Fibroblast of lung (primary cell): ENCODE results near the gene SRP14. TPM values are rescaled to one million over a fixed set of nuclear protein-coding genes. Genes with fewer than 3 reads are reported as not detected.
"Not testable (repeated sequence)": the region's sequence is repeated elsewhere in the genome, so short reads cannot be mapped to it uniquely, and the experiment has no call there.

Source experiments
- DNase-seq, 2 donors: peaks; one replicate each; pipeline versions ENCODE4 v3.0.0 to v3.0.0-alpha.2; 2010; ENCODE audit warnings: low read depth in 2 of 2
- H2AFZ ChIP-seq: 2 replicates; pipeline ENCODE4 v1.5.1; 2012; ENCODE audit warnings: low read length, control low read depth, inconsistent platforms
- H3K27ac ChIP-seq: 2 replicates; pipeline ENCODE4 v1.5.1; 2011; ENCODE audit warnings: low read length, control low read depth; ENCODE audit not compliant: insufficient read depth
- H3K27me3 ChIP-seq: 2 replicates; pipeline ENCODE4 v1.5.1; 2011; ENCODE audit warnings: mild to moderate bottlenecking, low read length; ENCODE audit not compliant: control insufficient read depth, insufficient read depth
- H3K36me3 ChIP-seq: 2 replicates; pipeline ENCODE4 v1.5.1; 2011; ENCODE audit warnings: low read length; ENCODE audit not compliant: control insufficient read depth, insufficient read depth
- H3K4me1 ChIP-seq: 2 replicates; pipeline ENCODE4 v1.5.1; 2011; ENCODE audit warnings: low read length; ENCODE audit not compliant: control insufficient read depth, insufficient read depth; ENCODE audit errors: extremely low read depth
- H3K4me2 ChIP-seq: 2 replicates; pipeline ENCODE4 v1.5.1; 2011; ENCODE audit warnings: low read length, control low read depth; ENCODE audit not compliant: insufficient read depth; ENCODE audit errors: extremely low read depth
- H3K4me3 ChIP-seq, 4 experiments: fragments of 200-600 bp in 1 of 4; sonication (generic) in 1 of 4; replicated peaks in 1 of 4; 2 replicates each; pipeline ENCODE4 v1.5.1; 2011 to 2016; ENCODE audit warnings: low read length in 4 of 4, low read depth in 3 of 4, mild to moderate bottlenecking in 3 of 4, control low read depth in 2 of 4, inconsistent platforms in 1 of 4, mixed read lengths in 1 of 4; ENCODE audit not compliant: insufficient read depth in 1 of 4; ENCODE audit errors: control extremely low read depth in 1 of 4
- H3K79me2 ChIP-seq: 2 replicates; pipeline ENCODE4 v1.5.1; 2012; ENCODE audit warnings: mild to moderate bottlenecking, low read length, inconsistent platforms; ENCODE audit not compliant: control insufficient read depth, insufficient read depth
- H3K9ac ChIP-seq: 2 replicates; pipeline ENCODE4 v1.5.1; 2011; ENCODE audit warnings: mild to moderate bottlenecking, low read length, control low read depth; ENCODE audit not compliant: insufficient read depth
- H3K9me3 ChIP-seq: 2 replicates; pipeline ENCODE4 v1.5.1; 2012; ENCODE audit warnings: low read depth, low read length; ENCODE audit not compliant: control insufficient read depth, insufficient read depth
- H4K20me1 ChIP-seq: 2 replicates; pipeline ENCODE4 v1.5.1; 2011; ENCODE audit warnings: low read length; ENCODE audit not compliant: control insufficient read depth, insufficient read depth; ENCODE audit errors: extremely low read depth
- CTCF ChIP-seq, 2 donors: IDR thresholded peaks in 1 of 2; conservative IDR thresholded peaks in 1 of 2; 1 replicate in 1 of 2; 2 replicates in 1 of 2; pipeline ENCODE4 v1.5.1; 2011 to 2012; ENCODE audit warnings: low read length in 2 of 2, control low read depth in 1 of 2, inconsistent platforms in 1 of 2, low read depth in 1 of 2, mild to moderate bottlenecking in 1 of 2
- EZH2 ChIP-seq: IDR thresholded peaks from 2 replicates; pipeline ENCODE4 v1.5.1; 2012; ENCODE audit warnings: low read length, control low read depth, mild to moderate bottlenecking; ENCODE audit errors: missing control alignments
- polyA plus RNA-seq, 2 donors: library from polyadenylated mRNA; depleted of rRNA in 1 of 2; stranded (reverse) in 1 of 2; unstranded in 1 of 2; fragments of >200 nt; gene quantifications; 2 replicates each; pipeline ENCODE4 v1.2.1, GENCODE V29; 2011 to 2012; ENCODE audit warnings: missing spikeins in 1 of 2
- total RNA-seq: library from RNA; depleted of rRNA; stranded (reverse); fragments of >200 nt; gene quantifications from 2 replicates; pipeline ENCODE4 v1.2.1, GENCODE V29; 2014

Gene SRP14
- total and polyA plus RNA-seq, 2 donors (not counting 1 experiment from before 2014, with no cell fraction given) = 162 to 465 TPM

- H3K9ac ChIP-seq, H4K20me1 ChIP-seq, H3K9me3 ChIP-seq, H3K27me3 ChIP-seq, H3K36me3 ChIP-seq, H3K4me1 ChIP-seq, H3K4me2 ChIP-seq, H3K4me3 ChIP-seq, H2AFZ ChIP-seq, H3K27ac ChIP-seq, DNase-seq, H3K79me2 ChIP-seq: not testable (repeated sequence)
Observed at GRCh38 chr15:40073716-40074490, 34.9 kb upstream of the SRP14 start.

GRCh38 chr15:40072216-40072990, 33.4 kb upstream of the SRP14 start:
- H3K4me2 ChIP-seq = no peak overlapping the region
- H3K9ac ChIP-seq = no peak overlapping the region
- H3K9me3 ChIP-seq = no peaks in the 10 kb centered on the region
- H4K20me1 ChIP-seq = no peaks in the 10 kb centered on the region
- no peaks in the 10 kb centered on the region for H3K79me2 ChIP-seq
- peak overlapping the region; percentile 39 for H2AFZ ChIP-seq
- H3K36me3 ChIP-seq = no peaks in the 10 kb centered on the region
- H3K4me1 ChIP-seq = peaks cover 3% of the 10 kb centered on the region
- H3K27me3 ChIP-seq = no peaks in the 10 kb centered on the region
- no peak overlapping the region for H3K27ac ChIP-seq
- DNase-seq = no peak
- no peak for TF ChIP-seq EZH2
- no peak for TF ChIP-seq CTCF (conservative IDR thresholded peaks at IDR 0.05 in 1 of 2, IDR thresholded peaks at IDR 0.05 in 1 of 2; ENCODE audit: low read depth in 1 of 2, low read length in 2 of 2)
- no peak overlapping the region for H3K4me3 ChIP-seq

- Histone ChIP-seq H3K9ac (no peak overlapping the region), H4K20me1 (no peaks in the 10 kb centered on the region), H3K4me2 (no peak overlapping the region), H3K9me3 (no peaks in the 10 kb centered on the region), H3K79me2 (no peaks in the 10 kb centered on the region), H3K4me1 (peaks cover 3% of the 10 kb centered on the region), H3K27me3 (no peaks in the 10 kb centered on the region), H3K4me3 (no peak overlapping the region), H3K27ac (no peak overlapping the region), H3K36me3 (no peaks in the 10 kb centered on the region), H2AFZ (no peak overlapping the region)
- DNase-seq = no peak
- no peak for TF ChIP-seq EZH2
- TF ChIP-seq CTCF (conservative IDR thresholded peaks at IDR 0.05 in 1 of 2, IDR thresholded peaks at IDR 0.05 in 1 of 2; ENCODE audit: low read depth in 1 of 2, low read length in 2 of 2) = no peak
Observed at GRCh38 chr15:40070608-40071218, 31.7 kb upstream of the SRP14 start.
